HepG2 (cell line): Measurements from ENCODE around the gene TUBB4B. TPM values are rescaled to one million over a fixed set of nuclear protein-coding genes. Genes with fewer than 3 reads are reported as not detected.

Experiments
- ATF5 ChIP-seq: sonication (generic); formaldehyde crosslinking; IDR thresholded peaks from 2 replicates; pipeline ENCODE4 v1.4.0; 2020; ENCODE audit warnings: mild to moderate bottlenecking, low read depth, missing genetic modification reagents
- FOSL2 ChIP-seq: sonication (generic); formaldehyde crosslinking; IDR thresholded peaks from 2 replicates; pipeline ENCODE4 v1.4.0; 2020; ENCODE audit warnings: missing genetic modification reagents
- GATA4 ChIP-seq: sonication (generic); IDR thresholded peaks from 2 replicates; pipeline ENCODE4 v1.6.1; 2016; ENCODE audit warnings: antibody characterized with exemption, low read depth, borderline replicate concordance
- MEF2D ChIP-seq: sonication (generic); formaldehyde crosslinking; IDR thresholded peaks from 2 replicates; pipeline ENCODE4 v1.5.1; 2020; ENCODE audit warnings: mild to moderate bottlenecking, missing genetic modification reagents
- PHF21A ChIP-seq: sonication (generic); formaldehyde crosslinking; IDR thresholded peaks from 2 replicates; pipeline ENCODE4 v1.5.0; 2020; ENCODE audit warnings: mild to moderate bottlenecking, missing genetic modification reagents
- RNF219 ChIP-seq: sonication (generic); formaldehyde crosslinking; IDR thresholded peaks from 2 replicates; pipeline ENCODE4 v1.5.0; 2020; ENCODE audit warnings: mild to moderate bottlenecking, missing genetic modification reagents
- SALL2 ChIP-seq: sonication (generic); formaldehyde crosslinking; IDR thresholded peaks from 2 replicates; pipeline ENCODE4 v1.8.1; 2023; ENCODE audit warnings: mild to moderate bottlenecking, missing genetic modification reagents, inconsistent platforms
- SNAPC2 ChIP-seq: sonication (generic); formaldehyde crosslinking; IDR thresholded peaks from 2 replicates; pipeline ENCODE4 v1.8.1; 2022; ENCODE audit warnings: mild to moderate bottlenecking, missing genetic modification reagents
- TAF15 ChIP-seq: fragments of 200-400 bp; formaldehyde crosslinking; IDR thresholded peaks from one replicate; pipeline ENCODE4 v1.6.1; 2018; ENCODE audit warnings: mild to moderate bottlenecking, low read depth, low read length; ENCODE audit not compliant: poor library complexity, severe bottlenecking
- ZC3H4 ChIP-seq: sonication (generic); formaldehyde crosslinking; IDR thresholded peaks from 2 replicates; pipeline ENCODE4 v1.4.0; 2020; ENCODE audit warnings: missing genetic modification reagents, borderline replicate concordance
- ZMYM3 ChIP-seq: sonication (generic); formaldehyde crosslinking; IDR thresholded peaks from 2 replicates; pipeline ENCODE4 v1.5.1; 2020; ENCODE audit warnings: mild to moderate bottlenecking, missing genetic modification reagents
- ZNF143 ChIP-seq: sonication (generic); formaldehyde crosslinking; IDR thresholded peaks from 2 replicates; pipeline ENCODE4 v1.4.0; 2020; ENCODE audit warnings: missing genetic modification reagents
- ZNF446 ChIP-seq: sonication (generic); formaldehyde crosslinking; IDR thresholded peaks from 2 replicates; pipeline ENCODE4 v1.5.0; 2020; ENCODE audit warnings: mild to moderate bottlenecking, missing genetic modification reagents
- ZNF530 ChIP-seq: sonication (generic); formaldehyde crosslinking; IDR thresholded peaks from 2 replicates; pipeline ENCODE4 v1.5.0; 2020; ENCODE audit warnings: low read depth, mild to moderate bottlenecking, missing genetic modification reagents
- ZNF576 ChIP-seq: sonication (generic); formaldehyde crosslinking; IDR thresholded peaks from 2 replicates; pipeline ENCODE4 v1.4.0; 2020; ENCODE audit warnings: mild to moderate bottlenecking, missing genetic modification reagents
- ZNF710 ChIP-seq: sonication (generic); formaldehyde crosslinking; IDR thresholded peaks from 2 replicates; pipeline ENCODE4 v1.5.0; 2020; ENCODE audit warnings: mild to moderate bottlenecking, missing genetic modification reagents, borderline replicate concordance
- ZSCAN22 ChIP-seq: sonication (generic); formaldehyde crosslinking; IDR thresholded peaks from 2 replicates; pipeline ENCODE4 v1.4.0; 2020; ENCODE audit warnings: mild to moderate bottlenecking, missing genetic modification reagents
- polyA plus RNA-seq, 8 experiments: library from polyadenylated mRNA; depleted of rRNA in 3 of 8; stranded (reverse) in 7 of 8; unstranded in 1 of 8; fragments of >200 nt; fragmentation: Illumina TruSeq in 4 of 8; extraction: Trizol in 4 of 8; gene quantifications; 2 replicates each; pipeline versions ENCODE4 v1.2.1 to v1.2.3, GENCODE V29; 2011 to 2016; ENCODE audit warnings: low read depth in 4 of 8, missing spikeins in 1 of 8, mixed read lengths in 1 of 8; ENCODE audit not compliant: insufficient read depth in 1 of 8
- total RNA-seq, 5 experiments: library from RNA; depleted of rRNA; stranded (reverse); fragments of >200 nt; fragmentation: Illumina TruSeq; extraction: Trizol; gene quantifications; 2 replicates each; pipeline ENCODE4 v1.2.3, GENCODE V29; 2016; ENCODE audit warnings: low read depth in 1 of 5
- TF ChIP-seq, protein P1 (sequence below): sonication (generic); formaldehyde crosslinking; IDR thresholded peaks from 2 replicates; pipeline ENCODE4 v1.4.0; 2020; ENCODE audit warnings: low read depth, mild to moderate bottlenecking, missing genetic modification reagents
- TF ChIP-seq, protein P2 (sequence below): sonication (generic); formaldehyde crosslinking; IDR thresholded peaks from 2 replicates; pipeline ENCODE4 v1.9.0; 2021; ENCODE audit warnings: missing genetic modification reagents, mild to moderate bottlenecking, borderline replicate concordance

TUBB4B gene
- total and polyA plus RNA-seq, 2 of the 13 experiments (the other 11 are each of a cell fraction or from before 2014, with no cell fraction given) = 182 to 412 TPM

- TF ChIP-seq ATF5 (CRISPR knock-in tag) (0 out of 2 replicates have a peak, but pooled peaks have one; percentile 33), RNF219 (CRISPR knock-in tag) (no peak; the same call in 1 of the 2 replicates), SNAPC2 (CRISPR knock-in tag) (no peak), ZSCAN22 (CRISPR knock-in tag) (no peak), ZNF710 (CRISPR knock-in tag) (peak; percentile 14), SALL2 (no peak), ZMYM3 (CRISPR knock-in tag) (no peak; the same call in 1 of the 2 replicates), FOSL2 (no peak), MEF2D (CRISPR knock-in tag) (0 out of 2 replicates have a peak, but pooled peaks have one; percentile 25), ZNF143 (CRISPR knock-in tag) (no peak), GATA4 (no peak), ZNF530 (CRISPR knock-in tag) (no peak), TAF15 (no peak), PHF21A (CRISPR knock-in tag) (peak; percentile 74), ZNF446 (CRISPR knock-in tag) (no peak), ZC3H4 (CRISPR knock-in tag) (no peak), ZNF576 (no peak)
- TF ChIP-seq, protein P1, sequence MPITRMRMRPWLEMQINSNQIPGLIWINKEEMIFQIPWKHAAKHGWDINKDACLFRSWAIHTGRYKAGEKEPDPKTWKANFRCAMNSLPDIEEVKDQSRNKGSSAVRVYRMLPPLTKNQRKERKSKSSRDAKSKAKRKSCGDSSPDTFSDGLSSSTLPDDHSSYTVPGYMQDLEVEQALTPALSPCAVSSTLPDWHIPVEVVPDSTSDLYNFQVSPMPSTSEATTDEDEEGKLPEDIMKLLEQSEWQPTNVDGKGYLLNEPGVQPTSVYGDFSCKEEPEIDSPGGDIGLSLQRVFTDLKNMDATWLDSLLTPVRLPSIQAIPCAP = no peak
- TF ChIP-seq, protein P2, sequence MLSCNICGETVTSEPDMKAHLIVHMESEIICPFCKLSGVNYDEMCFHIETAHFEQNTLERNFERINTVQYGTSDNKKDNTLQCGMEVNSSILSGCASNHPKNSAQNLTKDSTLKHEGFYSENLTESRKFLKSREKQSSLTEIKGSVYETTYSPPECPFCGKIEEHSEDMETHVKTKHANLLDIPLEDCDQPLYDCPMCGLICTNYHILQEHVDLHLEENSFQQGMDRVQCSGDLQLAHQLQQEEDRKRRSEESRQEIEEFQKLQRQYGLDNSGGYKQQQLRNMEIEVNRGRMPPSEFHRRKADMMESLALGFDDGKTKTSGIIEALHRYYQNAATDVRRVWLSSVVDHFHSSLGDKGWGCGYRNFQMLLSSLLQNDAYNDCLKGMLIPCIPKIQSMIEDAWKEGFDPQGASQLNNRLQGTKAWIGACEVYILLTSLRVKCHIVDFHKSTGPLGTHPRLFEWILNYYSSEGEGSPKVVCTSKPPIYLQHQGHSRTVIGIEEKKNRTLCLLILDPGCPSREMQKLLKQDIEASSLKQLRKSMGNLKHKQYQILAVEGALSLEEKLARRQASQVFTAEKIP (CRISPR knock-in tag) = no peak
Observed at GRCh38 chr9:137241490-137242268, 592 bp downstream of the TUBB4B start (continued).
